Stomach (tissue), 9 donors: ENCODE results near the gene ZNF787. TPM values are rescaled to one million over a fixed set of nuclear protein-coding genes. Genes with fewer than 3 reads are reported as not detected.

ENCODE experiments used
- DNase-seq, 2 donors: peaks; one replicate each; pipeline versions ENCODE4 v3.0.0 to v3.0.0-alpha.2; 2013 to 2019
- H3K27ac ChIP-seq, 5 donors: fragments of 200-600 bp in 4 of 5; sonication (generic) in 4 of 5; one replicate each; pipeline ENCODE4 v1.5.1; 2013 to 2019; ENCODE audit warnings: mild to moderate bottlenecking in 1 of 5, moderate library complexity in 1 of 5
- H3K27me3 ChIP-seq, 3 donors: fragments of 200-600 bp; sonication (generic); one replicate each; pipeline ENCODE4 v1.5.1; 2017 to 2019; ENCODE audit warnings: mixed run types in 1 of 3
- H3K36me3 ChIP-seq, 4 donors: fragments of 200-600 bp; sonication (generic); 1 replicate in 3 of 4; 2 replicates in 1 of 4; pipeline ENCODE4 v1.5.1; 2016 to 2019
- H3K4me1 ChIP-seq, 4 donors: fragments of 200-600 bp; sonication (generic); one replicate each; pipeline ENCODE4 v1.5.1; 2016 to 2019
- H3K4me3 ChIP-seq, 4 donors: fragments of 200-600 bp; sonication (generic) in 3 of 4; one replicate each; pipeline ENCODE4 v1.5.1; 2016 to 2019; ENCODE audit warnings: mild to moderate bottlenecking in 1 of 4
- H3K9me3 ChIP-seq, 4 donors: fragments of 200-600 bp; sonication (generic); one replicate each; pipeline ENCODE4 v1.5.1; 2016 to 2019
- CTCF ChIP-seq, 7 experiments: fragments of 450-650 bp in 4 of 7; fragments of 200-600 bp in 3 of 7; sonication (generic) in 3 of 7; IDR thresholded peaks; one replicate each; pipeline ENCODE4 v1.5.1; 2016 to 2019; ENCODE audit warnings: antibody characterized with exemption in 7 of 7, control low read depth in 2 of 7, mild to moderate bottlenecking in 1 of 7
- EP300 ChIP-seq: sonication (generic); formaldehyde crosslinking; IDR thresholded peaks from one replicate; pipeline ENCODE4 v1.6.1; 2017; ENCODE audit warnings: antibody characterized with exemption
- POLR2A ChIP-seq, 4 donors: fragments of 450-650 bp; IDR thresholded peaks; one replicate each; pipeline ENCODE4 v1.6.1; 2016; ENCODE audit warnings: antibody characterized with exemption in 4 of 4, control low read depth in 2 of 4, mild to moderate bottlenecking in 1 of 4, moderate library complexity in 1 of 4
- POLR2AphosphoS5 ChIP-seq, 3 donors: sonication (generic); formaldehyde crosslinking; IDR thresholded peaks; one replicate each; pipeline ENCODE4 v1.6.1; 2016; ENCODE audit warnings: antibody characterized with exemption in 3 of 3
- WGBS, 5 donors: extraction: QIAGEN DNeasy Blood & Tissue Kit in 3 of 5; methylation state at CpG; one replicate each; pipeline versions ENCODE4 v1.1.5 to v1.1.7; 2013 to 2018; 5-methylcytosine and 5-hydroxymethylcytosine counted together
- intact Hi-C: fragments of 100-400 bp; cut with DNase I; formaldehyde crosslinking; loops from one replicate; pipeline ENCODE4 v1.15.1; 2023; ENCODE audit warnings: low total_unique reads
- polyA plus RNA-seq, 3 donors: library from polyadenylated mRNA; stranded (reverse); fragments of 200-250 nt; gene quantifications; one replicate each; pipeline ENCODE4 v1.2.3, GENCODE V29; 2013
- small RNA-seq, 4 donors: library from RNA; depleted of rRNA; stranded (forward); fragments of <200 nt; gene quantifications; one replicate each; pipeline ENCODE3, GENCODE V24; 2016
- total RNA-seq, 5 donors: library from RNA; depleted of rRNA; stranded (reverse); fragments of >200 nt; gene quantifications; one replicate each; pipeline versions ENCODE4 v1.1.0 to v1.2.3, GENCODE V29; 2014 to 2016
- donor health status: healthy with polysubstance abuse.
- donor health status: Bipolar disorder and iron deficiency.
- donor health status: healthy.

ZNF787 gene
- total and polyA plus RNA-seq, 8 donors: 2.7 to 77.3 (median 27.2) TPM

- 84 to 88% (median 87%) methylated on average over 18 of the region's 18 CpGs for WGBS, 5 donors
- Histone ChIP-seq H3K36me3 (no peaks in the 10 kb centered on the region), H3K9me3 (peaks cover 0 to 9% (median 0%) of the 10 kb centered on the region in 4 donors), H3K27me3 (peaks cover 0 to 39% (median 6%) of the 10 kb centered on the region in 3 donors), H3K27ac (no peak overlapping the region), H3K4me3 (no peak overlapping the region), H3K4me1 (no peaks in the 10 kb centered on the region)
- no peak for TF ChIP-seq CTCF (IDR thresholded peaks at IDR 0.05)
- TF ChIP-seq POLR2A (IDR thresholded peaks at IDR 0.05): no peak
- no peak for TF ChIP-seq EP300
- TF ChIP-seq POLR2AphosphoS5 (IDR thresholded peaks at IDR 0.05): no peak
- intact Hi-C loops: no loop called here
- DNase-seq: no peak
Measured at GRCh38 chr19:56053596-56053995, 67.5 kb downstream of the ZNF787 start.

Small RNAs within 50 kb of the gene (small RNA-seq; reads per million reads assigned to genes)
- 0 reads per million in 4 donors for gene AC024580.2
- 0 reads per million in 4 donors for gene RF00019

Other genes with a start within 250 kb of the ZNF787 start
- gene NLRP13, start 189.0 kb downstream of the ZNF787 start, total RNA-seq: not detected
- not detected for gene NLRP13, start 189.0 kb downstream of the ZNF787 start, polyA plus RNA-seq
- gene NLRP8, start 173.5 kb downstream of the ZNF787 start, total RNA-seq: not detected
- not detected for gene NLRP8, start 173.5 kb downstream of the ZNF787 start, polyA plus RNA-seq
- gene NLRP5, start 134.5 kb downstream of the ZNF787 start, total RNA-seq: not detected
- not detected for gene NLRP5, start 134.5 kb downstream of the ZNF787 start, polyA plus RNA-seq
- gene ZNF444, start 20.0 kb upstream of the ZNF787 start, total RNA-seq: 10 to 100 TPM; 13.4 to 77.0 (median 62.9) TPM
- 10 to 100 TPM; 31.9 to 44.7 (median 36.5) TPM for gene ZNF444, start 20.0 kb upstream of the ZNF787 start, polyA plus RNA-seq
- not detected for gene GALP, start 54.7 kb upstream of the ZNF787 start, total RNA-seq
- gene GALP, start 54.7 kb upstream of the ZNF787 start, polyA plus RNA-seq: not detected
- gene ZSCAN5B, start 76.5 kb upstream of the ZNF787 start, total RNA-seq: not detected
- gene ZSCAN5B, start 76.5 kb upstream of the ZNF787 start, polyA plus RNA-seq: not detected
- not detected for gene ZSCAN5C, start 81.0 kb upstream of the ZNF787 start, total RNA-seq
- not detected for gene ZSCAN5C, start 81.0 kb upstream of the ZNF787 start, polyA plus RNA-seq
- not detected for gene EDDM13, start 151.5 kb upstream of the ZNF787 start, total RNA-seq
- gene EDDM13, start 151.5 kb upstream of the ZNF787 start, polyA plus RNA-seq: 1 to 10 TPM in 1 of 3 donors, not detected in 2; 1.6 TPM
- 10 to 100 TPM in 2 of 5 donors, 1 to 10 TPM in 1, under 1 TPM in 1, not detected in 1; 0.89 to 21.6 (median 8.3) TPM for gene ZSCAN5A, start 193.5 kb upstream of the ZNF787 start, total RNA-seq
- 1 to 10 TPM; 2.4 to 4.5 (median 3.7) TPM for gene ZSCAN5A, start 193.5 kb upstream of the ZNF787 start, polyA plus RNA-seq